ENCODE results near the gene S100A1. TPM values are rescaled to one million over a fixed set of nuclear protein-coding genes. Genes with fewer than 3 reads are reported as not detected.

Gene S100A1
- total RNA-seq, 4 donors from 2014 or later = 2.4 to 8.3 (median 2.8) TPM

- TF ChIP-seq POLR2A (IDR thresholded peaks at IDR 0.05) (no peak), EP300 (IDR thresholded peaks at IDR 0.05) (no peak), POLR2AphosphoS5 (IDR thresholded peaks at IDR 0.05) (no peak), CTCF (IDR thresholded peaks at IDR 0.05) (no peak)
- Histone ChIP-seq H3K4me1 (peaks cover 0 to 60% (median 15%) of the 10 kb centered on the region in 3 donors), H3K4me3 (no peak overlapping the region), H3K9me3 (no peaks in the 10 kb centered on the region), H3K27ac (peak overlapping the region in 3 of 4 donors; percentile 83 to 91 (median 88)), H3K27me3 (no peaks in the 10 kb centered on the region), H3K36me3 (peaks cover 0 to 15% of the 10 kb centered on the region in 2 donors)
- no peak for ATAC-seq
- 74 to 100% methylated on average over 1 to 3 of the region's 6 CpGs for WGBS, 2 donors (ENCODE audit: low coverage in 1 of 2)
These were observed 556 bp downstream of the S100A1 start for GRCh38 chr1:153628638-153629342.

GRCh38 chr1:153629343-153629665 lies 1.1 kb downstream of the S100A1 start:
- 60 to 62% methylated on average over 1 to 4 of the region's 5 CpGs for WGBS, 2 donors (ENCODE audit: low coverage in 1 of 2)
- TF ChIP-seq EP300 (IDR thresholded peaks at IDR 0.05) (no peak), POLR2AphosphoS5 (IDR thresholded peaks at IDR 0.05) (no peak), CTCF (IDR thresholded peaks at IDR 0.05) (no peak), POLR2A (IDR thresholded peaks at IDR 0.05) (no peak)
- Histone ChIP-seq H3K36me3 (peaks cover 0 to 10% of the 10 kb centered on the region in 2 donors), H3K27me3 (no peaks in the 10 kb centered on the region), H3K4me1 (peaks cover 0 to 59% (median 15%) of the 10 kb centered on the region in 3 donors), H3K9me3 (no peaks in the 10 kb centered on the region), H3K27ac (peak overlapping the region in 1 of 4 donors; percentile 83), H3K4me3 (no peak overlapping the region)
- ATAC-seq = no peak

- Histone ChIP-seq H3K36me3 (peaks cover 0 to 4% of the 10 kb centered on the region in 2 donors), H3K4me3 (no peak overlapping the region), H3K27ac (peak overlapping the region in 2 of 4 donors; percentile 14 to 83), H3K4me1 (peaks cover 0 to 59% (median 15%) of the 10 kb centered on the region in 3 donors), H3K27me3 (no peaks in the 10 kb centered on the region), H3K9me3 (no peaks in the 10 kb centered on the region)
- WGBS, 2 donors (ENCODE audit: low coverage in 1 of 2) = 100% methylated on average over 1 of the region's 1 CpG; no CpG with 5 or more reads in 1 of the 2 donors
- TF ChIP-seq POLR2AphosphoS5 (IDR thresholded peaks at IDR 0.05) = no peak
- no peak for TF ChIP-seq CTCF (IDR thresholded peaks at IDR 0.05)
- TF ChIP-seq POLR2A (IDR thresholded peaks at IDR 0.05) = no peak
- TF ChIP-seq EP300 (IDR thresholded peaks at IDR 0.05) = no peak
- ATAC-seq = no peak
These were observed 1.7 kb downstream of the S100A1 start for GRCh38 chr1:153629971-153630370.

DNA sequence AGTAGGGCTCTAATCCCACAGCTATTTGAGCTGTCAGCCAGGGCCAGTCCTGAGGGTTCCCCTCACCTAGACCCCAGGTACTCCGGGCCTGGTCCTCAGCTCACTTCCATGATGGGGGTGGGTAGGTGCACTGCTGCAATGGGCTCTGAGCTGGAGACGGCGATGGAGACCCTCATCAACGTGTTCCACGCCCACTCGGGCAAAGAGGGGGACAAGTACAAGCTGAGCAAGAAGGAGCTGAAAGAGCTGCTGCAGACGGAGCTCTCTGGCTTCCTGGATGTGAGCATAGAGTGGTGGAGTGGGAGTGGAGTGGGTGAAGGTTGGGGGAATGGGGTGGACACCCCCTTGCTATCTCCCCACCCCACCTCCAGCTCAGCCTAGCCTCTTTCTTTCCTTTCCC lies 2.1 kb downstream of the S100A1 start:
- 83% methylated on average over 1 of the region's 7 CpGs; no CpG with 5 or more reads in 1 of the 2 donors for WGBS, 2 donors (ENCODE audit: low coverage in 1 of 2)
- no peak for TF ChIP-seq POLR2AphosphoS5 (IDR thresholded peaks at IDR 0.05)
- TF ChIP-seq EP300 (IDR thresholded peaks at IDR 0.05) = no peak
- TF ChIP-seq POLR2A (IDR thresholded peaks at IDR 0.05) = no peak
- TF ChIP-seq CTCF (IDR thresholded peaks at IDR 0.05) = no peak

More for the DNA sequence above, 2.1 kb downstream of the S100A1 start:
- peak overlapping the region in 2 of 4 donors; percentile 14 to 83 for H3K27ac ChIP-seq
- peaks cover 0 to 59% (median 16%) of the 10 kb centered on the region in 3 donors for H3K4me1 ChIP-seq
- no peak for ATAC-seq
- H3K36me3 ChIP-seq = peaks cover 0 to 3% of the 10 kb centered on the region in 2 donors
- H3K4me3 ChIP-seq = no peak overlapping the region
- H3K9me3 ChIP-seq = no peaks in the 10 kb centered on the region
- H3K27me3 ChIP-seq = no peaks in the 10 kb centered on the region
